ENCODE measurements around the gene C6.

- no peak for TF ChIP-seq POLR2AphosphoS5 (IDR thresholded peaks at IDR 0.05)
- no peak for TF ChIP-seq CTCF (IDR thresholded peaks at IDR 0.05)
- TF ChIP-seq POLR2A (IDR thresholded peaks at IDR 0.05) = no peak
These were observed 27.7 kb upstream of the C6 start for GRCh38 chr5:41240985-41241384.

Measured in sigmoid colon (tissue), 4 donors.